Stomach (tissue), 9 donors: Measurements from ENCODE around the gene NCKAP1. TPM values are rescaled to one million over a fixed set of nuclear protein-coding genes. Genes with fewer than 3 reads are reported as not detected.

ENCODE experiments used
- DNase-seq, 2 donors: peaks; one replicate each; pipeline versions ENCODE4 v3.0.0 to v3.0.0-alpha.2; 2013 to 2019
- H3K27ac ChIP-seq, 5 donors: fragments of 200-600 bp in 4 of 5; sonication (generic) in 4 of 5; one replicate each; pipeline ENCODE4 v1.5.1; 2013 to 2019; ENCODE audit warnings: mild to moderate bottlenecking in 1 of 5, moderate library complexity in 1 of 5
- H3K27me3 ChIP-seq, 3 donors: fragments of 200-600 bp; sonication (generic); one replicate each; pipeline ENCODE4 v1.5.1; 2017 to 2019; ENCODE audit warnings: mixed run types in 1 of 3
- H3K36me3 ChIP-seq, 4 donors: fragments of 200-600 bp; sonication (generic); 1 replicate in 3 of 4; 2 replicates in 1 of 4; pipeline ENCODE4 v1.5.1; 2016 to 2019
- H3K4me1 ChIP-seq, 4 donors: fragments of 200-600 bp; sonication (generic); one replicate each; pipeline ENCODE4 v1.5.1; 2016 to 2019
- H3K4me3 ChIP-seq, 4 donors: fragments of 200-600 bp; sonication (generic) in 3 of 4; one replicate each; pipeline ENCODE4 v1.5.1; 2016 to 2019; ENCODE audit warnings: mild to moderate bottlenecking in 1 of 4
- H3K9me3 ChIP-seq, 4 donors: fragments of 200-600 bp; sonication (generic); one replicate each; pipeline ENCODE4 v1.5.1; 2016 to 2019
- CTCF ChIP-seq, 7 experiments: fragments of 450-650 bp in 4 of 7; fragments of 200-600 bp in 3 of 7; sonication (generic) in 3 of 7; IDR thresholded peaks; one replicate each; pipeline ENCODE4 v1.5.1; 2016 to 2019; ENCODE audit warnings: antibody characterized with exemption in 7 of 7, control low read depth in 2 of 7, mild to moderate bottlenecking in 1 of 7
- EP300 ChIP-seq: sonication (generic); formaldehyde crosslinking; IDR thresholded peaks from one replicate; pipeline ENCODE4 v1.6.1; 2017; ENCODE audit warnings: antibody characterized with exemption
- POLR2A ChIP-seq, 4 donors: fragments of 450-650 bp; IDR thresholded peaks; one replicate each; pipeline ENCODE4 v1.6.1; 2016; ENCODE audit warnings: antibody characterized with exemption in 4 of 4, control low read depth in 2 of 4, mild to moderate bottlenecking in 1 of 4, moderate library complexity in 1 of 4
- POLR2AphosphoS5 ChIP-seq, 3 donors: sonication (generic); formaldehyde crosslinking; IDR thresholded peaks; one replicate each; pipeline ENCODE4 v1.6.1; 2016; ENCODE audit warnings: antibody characterized with exemption in 3 of 3
- WGBS, 5 donors: extraction: QIAGEN DNeasy Blood & Tissue Kit in 3 of 5; methylation state at CpG; one replicate each; pipeline versions ENCODE4 v1.1.5 to v1.1.7; 2013 to 2018; 5-methylcytosine and 5-hydroxymethylcytosine counted together
- intact Hi-C: fragments of 100-400 bp; cut with DNase I; formaldehyde crosslinking; loops from one replicate; pipeline ENCODE4 v1.15.1; 2023; ENCODE audit warnings: low total_unique reads
- polyA plus RNA-seq, 3 donors: library from polyadenylated mRNA; stranded (reverse); fragments of 200-250 nt; gene quantifications; one replicate each; pipeline ENCODE4 v1.2.3, GENCODE V29; 2013
- total RNA-seq, 5 donors: library from RNA; depleted of rRNA; stranded (reverse); fragments of >200 nt; gene quantifications; one replicate each; pipeline versions ENCODE4 v1.1.0 to v1.2.3, GENCODE V29; 2014 to 2016
- donor health status: healthy with polysubstance abuse.
- donor health status: Bipolar disorder and iron deficiency.
- donor health status: healthy.

The NCKAP1 gene
- total and polyA plus RNA-seq, 8 donors = 13.0 to 262 (median 68.8) TPM

- WGBS, 5 donors = 44 to 52% (median 46%) methylated on average over 10 to 12 of the region's 12 CpGs
- H3K9me3 ChIP-seq = no peaks in the 10 kb centered on the region
- TF ChIP-seq POLR2AphosphoS5 (IDR thresholded peaks at IDR 0.05) = no peak
- TF ChIP-seq CTCF (IDR thresholded peaks at IDR 0.05) = no peak
- TF ChIP-seq POLR2A (IDR thresholded peaks at IDR 0.05) = no peak
- TF ChIP-seq EP300 = no peak
- H3K4me1 ChIP-seq = peaks cover 4 to 41% (median 24%) of the 10 kb centered on the region in 4 donors
- H3K27me3 ChIP-seq = peaks cover 0 to 16% (median 12%) of the 10 kb centered on the region in 3 donors
- H3K27ac ChIP-seq = peak overlapping the region in 4 of 5 donors; percentile 59 to 72 (median 72)
- intact Hi-C loops = no loop called here
- H3K4me3 ChIP-seq = peak overlapping the region; percentile 47 to 54 (median 50)
- H3K36me3 ChIP-seq = no peaks in the 10 kb centered on the region
- DNase-seq = no peak
These were observed 170.7 kb downstream of the NCKAP1 start for GRCh38 chr2:182867426-182868053.

- Histone ChIP-seq H3K9me3 (no peaks in the 10 kb centered on the region), H3K27ac (peak within 1 kb of the TSS in 4 of 5 donors; percentile 59 to 72 (median 72)), H3K4me3 (peak within 1 kb of the TSS; percentile 47 to 54 (median 50)), H3K4me1 (peaks cover 4 to 49% (median 27%) of the 10 kb centered on the region in 4 donors), H3K36me3 (no peaks in the 10 kb centered on the region), H3K27me3 (peaks cover 0 to 16% (median 12%) of the 10 kb centered on the region in 3 donors)
- intact Hi-C loops = no loop called here
- TF ChIP-seq POLR2A (IDR thresholded peaks at IDR 0.05) = no peak
- no peak for TF ChIP-seq CTCF (IDR thresholded peaks at IDR 0.05)
- TF ChIP-seq POLR2AphosphoS5 (IDR thresholded peaks at IDR 0.05) = peak in 2 of 3 donors; percentile 33 to 36
- no peak for TF ChIP-seq EP300
- WGBS, 5 donors = 1 to 8% (median 4%) methylated on average over 38 to 57 of the region's 57 CpGs
- peak; percentile 38 to 91 for DNase-seq
These were observed 171.5 kb downstream of the NCKAP1 start, which contains the start of gene FRZB for GRCh38 chr2:182866461-182867406. FRZB (minus strand) TSS chr2:182866637; CDS start chr2:182866552, 85 bp downstream.

GRCh38 chr2:182866095-182866460 lies 172.2 kb downstream of the NCKAP1 start:
- TF ChIP-seq CTCF (IDR thresholded peaks at IDR 0.05) = no peak
- no peak for TF ChIP-seq POLR2A (IDR thresholded peaks at IDR 0.05)
- no peak for TF ChIP-seq POLR2AphosphoS5 (IDR thresholded peaks at IDR 0.05)
- TF ChIP-seq EP300 = no peak
- Histone ChIP-seq H3K4me1 (peaks cover 4 to 56% (median 27%) of the 10 kb centered on the region in 4 donors), H3K27me3 (peaks cover 0 to 16% (median 12%) of the 10 kb centered on the region in 3 donors), H3K27ac (peak overlapping the region in 3 of 5 donors; percentile 59 to 72 (median 72)), H3K4me3 (peak overlapping the region; percentile 47 to 54 (median 50)), H3K36me3 (no peaks in the 10 kb centered on the region), H3K9me3 (no peaks in the 10 kb centered on the region)
- DNase-seq = peak in 1 of 2 donors; percentile 55
- 30 to 55% (median 36%) methylated on average over 17 to 19 of the region's 19 CpGs for WGBS, 5 donors
- intact Hi-C loops = no loop called here

- Histone ChIP-seq H3K36me3 (no peaks in the 10 kb centered on the region), H3K4me1 (peaks cover 4 to 57% (median 27%) of the 10 kb centered on the region in 4 donors), H3K4me3 (peak overlapping the region in 2 of 4 donors; percentile 9 to 48), H3K27ac (no peak overlapping the region), H3K27me3 (peaks cover 0 to 16% (median 12%) of the 10 kb centered on the region in 3 donors), H3K9me3 (no peaks in the 10 kb centered on the region)
- 83 to 93% (median 87%) methylated on average over 4 of the region's 4 CpGs for WGBS, 5 donors
- TF ChIP-seq POLR2A (IDR thresholded peaks at IDR 0.05) = no peak
- TF ChIP-seq POLR2AphosphoS5 (IDR thresholded peaks at IDR 0.05) = no peak
- no peak for TF ChIP-seq CTCF (IDR thresholded peaks at IDR 0.05)
- TF ChIP-seq EP300 = no peak
- DNase-seq = no peak
- intact Hi-C loops = no loop called here
These were observed 173.2 kb downstream of the NCKAP1 start for GRCh38 chr2:182864949-182865570.
